ENCODE measurements around the gene AMBRA1.

The AMBRA1 gene, protein sequence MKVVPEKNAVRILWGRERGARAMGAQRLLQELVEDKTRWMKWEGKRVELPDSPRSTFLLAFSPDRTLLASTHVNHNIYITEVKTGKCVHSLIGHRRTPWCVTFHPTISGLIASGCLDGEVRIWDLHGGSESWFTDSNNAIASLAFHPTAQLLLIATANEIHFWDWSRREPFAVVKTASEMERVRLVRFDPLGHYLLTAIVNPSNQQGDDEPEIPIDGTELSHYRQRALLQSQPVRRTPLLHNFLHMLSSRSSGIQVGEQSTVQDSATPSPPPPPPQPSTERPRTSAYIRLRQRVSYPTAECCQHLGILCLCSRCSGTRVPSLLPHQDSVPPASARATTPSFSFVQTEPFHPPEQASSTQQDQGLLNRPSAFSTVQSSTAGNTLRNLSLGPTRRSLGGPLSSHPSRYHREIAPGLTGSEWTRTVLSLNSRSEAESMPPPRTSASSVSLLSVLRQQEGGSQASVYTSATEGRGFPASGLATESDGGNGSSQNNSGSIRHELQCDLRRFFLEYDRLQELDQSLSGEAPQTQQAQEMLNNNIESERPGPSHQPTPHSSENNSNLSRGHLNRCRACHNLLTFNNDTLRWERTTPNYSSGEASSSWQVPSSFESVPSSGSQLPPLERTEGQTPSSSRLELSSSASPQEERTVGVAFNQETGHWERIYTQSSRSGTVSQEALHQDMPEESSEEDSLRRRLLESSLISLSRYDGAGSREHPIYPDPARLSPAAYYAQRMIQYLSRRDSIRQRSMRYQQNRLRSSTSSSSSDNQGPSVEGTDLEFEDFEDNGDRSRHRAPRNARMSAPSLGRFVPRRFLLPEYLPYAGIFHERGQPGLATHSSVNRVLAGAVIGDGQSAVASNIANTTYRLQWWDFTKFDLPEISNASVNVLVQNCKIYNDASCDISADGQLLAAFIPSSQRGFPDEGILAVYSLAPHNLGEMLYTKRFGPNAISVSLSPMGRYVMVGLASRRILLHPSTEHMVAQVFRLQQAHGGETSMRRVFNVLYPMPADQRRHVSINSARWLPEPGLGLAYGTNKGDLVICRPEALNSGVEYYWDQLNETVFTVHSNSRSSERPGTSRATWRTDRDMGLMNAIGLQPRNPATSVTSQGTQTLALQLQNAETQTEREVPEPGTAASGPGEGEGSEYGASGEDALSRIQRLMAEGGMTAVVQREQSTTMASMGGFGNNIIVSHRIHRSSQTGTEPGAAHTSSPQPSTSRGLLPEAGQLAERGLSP (N-terminal part only)

DNA sequence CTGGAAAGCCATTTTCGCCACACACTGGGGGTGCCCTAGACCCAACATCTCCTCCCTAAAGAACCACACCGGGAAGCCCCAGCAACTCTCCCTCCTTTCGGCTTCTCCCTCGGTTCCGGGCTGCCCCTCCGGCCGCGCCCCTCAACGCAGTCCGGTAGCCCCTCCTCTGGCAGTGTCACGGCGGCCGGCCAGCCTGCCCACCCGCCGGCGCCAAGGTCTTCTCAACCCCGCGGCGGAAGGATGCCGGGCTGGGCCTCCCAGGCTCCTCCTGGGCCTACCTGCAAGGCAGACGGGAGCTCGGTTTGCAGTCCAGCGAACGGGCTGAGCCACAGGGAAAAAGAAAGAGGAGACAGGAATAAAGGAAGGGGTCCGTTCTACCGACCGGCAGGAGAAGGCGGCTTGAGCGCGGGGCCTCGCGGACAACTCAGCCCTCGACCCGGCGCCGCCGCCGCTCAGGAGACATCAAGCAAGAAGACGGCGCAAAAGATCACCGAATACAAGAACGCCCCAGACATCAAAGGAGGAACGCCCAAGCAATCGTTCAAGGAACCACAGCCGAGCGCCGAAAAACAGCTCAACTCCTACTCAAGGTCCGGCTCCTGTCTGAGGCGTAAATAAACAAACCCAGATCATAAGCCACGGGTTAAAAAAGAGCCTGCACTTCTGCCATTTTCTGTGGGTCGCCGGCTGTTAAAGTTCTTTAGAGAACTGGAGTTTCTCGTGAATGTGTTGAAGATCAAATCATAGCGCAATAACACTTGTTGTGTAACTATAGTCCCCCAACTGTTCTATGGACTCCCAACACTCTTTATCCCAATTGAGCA is at the start of gene AMBRA1:
AMBRA1 (minus strand) TSS at position 474 of the 824 bp plus-strand sequence. CDS start 45,643 bp downstream, outside the sequence.
- peak; percentile 93 for DNase-seq

DNA sequence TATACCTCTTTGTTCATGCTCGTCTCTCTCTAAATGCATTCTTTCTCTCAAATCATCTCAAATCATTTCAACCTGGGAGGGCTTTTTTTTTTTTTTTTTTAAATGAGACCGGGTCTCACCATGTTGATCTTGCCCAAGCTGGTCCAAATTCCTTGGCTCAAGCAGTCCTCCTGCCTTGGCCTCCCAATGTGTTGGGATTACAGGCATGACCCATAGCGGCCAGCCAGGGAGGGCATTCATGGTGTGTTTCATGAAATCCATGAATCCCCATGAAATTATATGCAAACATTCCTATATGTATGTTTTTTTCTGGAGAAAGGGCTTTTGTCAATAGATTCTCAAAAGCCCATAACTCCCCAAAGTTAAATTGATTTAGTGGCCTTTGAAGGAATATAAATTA is 49.7 kb upstream of the AMBRA1 start:
- DNase-seq = no peak

DNA sequence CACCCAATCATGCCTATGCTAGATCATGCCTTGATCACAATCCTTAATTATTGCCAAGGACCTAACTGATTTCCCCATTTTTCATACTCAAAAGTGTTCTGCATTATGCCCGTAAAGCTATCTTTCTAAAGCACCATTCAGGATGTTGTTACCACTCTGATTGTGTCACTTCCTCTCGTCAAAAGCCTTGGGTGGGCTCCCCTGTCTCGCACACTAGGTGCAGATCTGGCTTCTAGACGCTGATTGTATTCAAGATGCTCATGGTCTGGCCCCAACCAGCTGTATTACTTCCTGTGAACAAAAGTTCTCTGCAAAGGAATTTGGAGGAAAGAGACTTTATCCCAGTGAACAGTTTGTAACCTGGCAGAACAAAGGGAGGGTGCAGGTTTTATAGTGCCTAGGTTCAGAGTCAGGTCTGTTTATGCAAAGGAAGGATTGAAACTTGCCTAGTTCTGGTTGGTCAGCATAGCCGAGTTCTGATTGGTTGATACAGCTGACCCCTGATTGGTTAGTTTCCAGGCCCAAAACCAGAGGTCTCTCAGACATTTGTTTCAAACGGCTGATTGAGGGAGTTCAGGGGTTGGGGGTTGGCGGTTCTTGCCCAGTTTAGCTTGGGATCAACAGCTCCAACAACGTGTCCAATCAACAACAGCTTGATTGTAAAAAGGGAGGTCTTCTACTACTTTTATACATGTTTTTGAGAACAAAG is 49.0 kb upstream of the AMBRA1 start:
- no peak for DNase-seq

DNA sequence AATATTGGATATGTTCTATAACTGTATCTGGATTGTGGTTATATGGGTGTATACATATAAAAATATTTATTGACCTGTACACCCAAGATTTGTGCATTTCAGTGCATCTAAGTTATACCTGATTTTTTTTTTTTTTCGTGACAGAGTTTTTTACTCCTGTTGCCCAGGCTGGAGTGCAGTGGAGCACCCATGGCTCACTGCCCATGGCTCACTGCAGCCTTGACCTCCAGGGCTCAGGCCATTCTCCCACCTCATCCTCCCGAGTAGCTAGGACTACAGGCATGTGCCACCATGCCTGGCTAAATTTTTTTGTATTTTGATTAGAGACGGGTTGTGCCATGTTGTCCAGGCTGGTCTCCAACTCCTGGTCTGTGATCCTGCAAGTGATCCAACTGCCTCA is 47.8 kb upstream of the AMBRA1 start:
- DNase-seq = no peak

DNA sequence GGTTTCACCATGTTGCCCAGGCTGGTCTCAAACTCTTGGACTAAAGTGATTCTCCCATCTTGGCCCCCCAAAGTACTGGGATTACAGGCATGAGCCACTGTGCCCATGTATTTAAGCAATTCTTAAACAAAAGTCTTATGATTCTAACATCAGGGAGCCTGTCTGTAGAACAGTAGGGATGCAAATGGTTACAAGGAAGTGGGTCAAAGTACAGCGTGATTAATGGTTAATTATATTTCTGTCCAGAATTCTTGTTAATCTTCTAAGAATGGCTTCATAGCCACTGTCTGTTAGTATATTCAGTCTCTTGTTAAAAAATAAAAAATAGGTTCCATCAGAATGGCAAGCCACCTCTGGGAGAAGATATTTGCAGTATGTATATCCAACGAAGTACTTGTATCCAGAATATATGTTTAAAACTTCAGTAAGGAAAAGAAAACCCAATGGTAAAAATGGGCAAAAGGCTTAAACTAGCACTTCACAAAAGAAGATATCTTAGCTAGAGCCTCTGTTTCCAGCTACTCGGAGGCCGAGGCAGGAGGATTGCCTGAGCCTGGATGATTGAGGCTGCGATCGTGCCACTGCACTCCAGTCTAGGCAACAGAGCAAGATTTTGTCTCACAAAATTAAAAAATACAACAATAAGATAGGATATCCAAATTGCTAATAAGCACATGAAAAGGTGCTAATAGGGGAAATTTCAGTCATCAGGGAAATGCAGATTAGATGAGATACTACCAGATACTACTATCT is 46.4 kb upstream of the AMBRA1 start:
- DNase-seq = no peak

DNA sequence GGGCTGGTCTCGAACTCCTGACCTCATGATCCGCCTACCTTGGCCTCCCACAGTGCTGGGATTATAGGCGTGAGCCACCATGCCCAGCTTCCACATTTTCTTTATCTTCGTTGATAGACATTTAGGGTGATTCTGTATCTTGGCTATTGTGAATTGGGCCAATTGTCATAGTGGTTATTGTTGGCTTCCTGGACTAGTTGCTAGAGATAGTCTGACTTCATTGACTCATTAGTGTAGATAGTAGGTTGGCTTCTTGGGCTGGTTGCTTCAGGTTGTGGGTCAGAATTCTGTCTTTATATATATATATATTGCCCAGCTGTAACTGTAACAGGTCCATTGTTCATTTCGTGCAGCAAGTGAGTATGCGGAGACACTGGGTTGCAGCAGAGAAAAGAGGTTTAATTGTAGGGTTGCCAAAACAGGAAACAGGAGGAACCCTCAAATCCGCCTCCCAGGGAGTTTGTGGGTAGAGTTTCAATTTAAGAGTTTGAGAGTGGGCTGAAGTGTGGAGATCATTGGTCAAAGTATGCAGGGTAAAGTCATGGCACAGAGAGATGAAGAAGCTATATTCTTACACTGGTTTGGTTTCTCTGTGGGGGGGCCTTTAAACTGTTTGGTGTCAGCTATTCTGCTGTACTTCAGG is 45.5 kb upstream of the AMBRA1 start:
- no peak for DNase-seq

DNA sequence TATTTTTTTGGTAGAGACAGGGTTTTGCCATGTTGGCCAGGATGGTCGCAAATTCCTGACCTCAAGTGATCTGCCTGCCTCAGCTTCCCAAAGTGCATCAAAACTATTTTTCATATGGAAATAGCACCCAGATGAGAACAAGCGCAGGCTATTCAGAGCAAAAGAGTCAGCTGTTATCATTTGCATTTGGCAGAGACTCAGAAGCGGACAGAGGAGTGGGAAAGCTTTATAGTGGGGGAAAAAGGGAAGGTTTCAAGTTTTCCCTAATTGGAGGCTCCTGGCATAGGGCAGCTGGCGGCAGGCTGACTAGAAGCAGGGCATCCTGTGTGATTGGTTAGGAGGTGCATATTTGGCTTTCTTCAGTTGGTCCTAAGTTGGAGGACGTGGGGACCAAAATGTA is 43.7 kb upstream of the AMBRA1 start:
- DNase-seq = no peak

DNA sequence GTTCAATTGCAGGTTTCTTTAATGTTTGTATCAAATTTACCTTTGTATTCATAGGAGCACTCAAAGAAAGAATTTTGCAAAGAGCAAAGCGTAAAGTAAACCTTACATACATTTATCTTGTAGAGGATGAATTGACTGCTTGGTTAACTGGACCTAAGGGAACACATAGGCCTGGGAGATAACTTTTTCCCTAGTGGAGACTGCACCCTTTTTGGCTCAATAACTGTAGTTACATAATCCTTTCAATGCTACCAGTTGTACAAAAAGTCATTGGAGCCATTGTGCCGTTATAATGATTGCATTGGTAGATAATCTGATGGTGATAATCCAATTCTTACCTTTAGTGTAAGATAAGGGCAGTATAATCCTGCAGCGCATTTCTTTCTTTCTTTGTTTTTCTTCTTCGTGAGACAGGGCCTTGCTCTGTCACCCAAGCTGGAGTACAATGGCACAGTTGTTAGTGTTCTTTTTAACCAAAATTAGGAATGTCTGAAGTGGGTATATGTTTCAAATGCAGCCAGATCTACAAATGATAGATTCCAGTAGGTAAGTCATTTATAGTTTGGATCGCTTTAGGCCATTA is 41.8 kb upstream of the AMBRA1 start:
- no peak for DNase-seq

DNA sequence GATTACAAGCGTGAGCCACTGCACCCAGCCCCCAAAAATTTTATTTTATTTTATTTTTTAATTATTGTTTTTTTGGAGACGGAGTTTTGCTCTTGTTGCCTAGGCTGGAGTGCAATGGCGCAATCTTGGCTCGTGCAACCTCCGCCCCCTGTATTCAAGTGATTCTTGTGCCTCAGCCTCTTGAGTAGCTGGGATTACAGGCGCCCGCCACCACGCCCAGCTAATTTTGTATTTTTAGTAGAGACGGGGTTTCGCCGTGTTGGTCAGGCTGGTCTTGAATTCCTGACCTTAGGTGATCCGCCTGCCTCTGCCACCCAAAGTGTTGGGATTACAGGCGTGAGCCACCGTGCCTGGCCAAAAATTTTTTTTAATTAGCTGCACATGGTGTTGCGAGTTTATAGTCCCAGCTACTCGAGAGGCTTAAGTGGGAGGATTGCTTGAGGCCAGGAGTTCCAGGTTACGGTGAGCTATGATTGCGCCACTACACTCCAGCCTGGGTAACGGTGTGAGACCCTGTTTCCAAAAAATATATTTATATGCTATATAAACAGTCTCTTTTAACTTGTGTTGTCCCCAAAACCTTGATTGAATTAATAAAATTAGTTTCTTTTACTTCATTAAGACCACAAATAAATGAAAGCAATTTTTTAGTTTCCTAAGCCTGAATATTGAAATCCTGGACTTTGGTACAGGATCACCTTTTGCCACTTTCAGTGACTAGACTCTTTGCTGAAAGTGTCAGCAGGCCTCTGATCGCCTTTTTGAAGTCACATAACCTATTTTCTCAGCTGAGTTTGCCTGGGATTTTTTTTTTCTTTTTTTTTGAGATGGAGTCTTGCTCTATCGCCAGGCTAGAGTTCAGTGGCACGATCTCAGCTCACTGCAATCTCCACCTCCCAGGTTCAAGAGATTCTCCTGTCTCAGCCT is 39.7 kb upstream of the AMBRA1 start:
- DNase-seq = no peak

DNA sequence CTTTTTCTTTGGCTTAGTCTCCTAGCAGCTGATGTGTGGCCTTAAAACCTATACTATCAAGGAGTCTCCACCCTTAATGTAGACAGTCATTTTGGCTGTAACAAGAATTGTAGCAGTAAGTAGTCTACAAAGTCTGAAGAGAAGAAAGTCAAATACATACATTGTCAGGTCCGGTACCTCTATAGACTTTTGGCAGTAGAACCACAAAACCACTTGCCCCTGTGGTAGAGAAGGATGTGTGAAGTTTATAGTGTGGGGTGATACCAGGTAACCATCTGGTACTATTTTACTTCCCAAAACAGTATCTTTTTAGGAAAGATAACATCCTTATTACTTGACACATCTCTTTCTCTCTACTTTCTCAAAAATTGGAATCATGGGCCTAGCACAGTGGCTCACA is 38.7 kb upstream of the AMBRA1 start:
- no peak for DNase-seq

DNA sequence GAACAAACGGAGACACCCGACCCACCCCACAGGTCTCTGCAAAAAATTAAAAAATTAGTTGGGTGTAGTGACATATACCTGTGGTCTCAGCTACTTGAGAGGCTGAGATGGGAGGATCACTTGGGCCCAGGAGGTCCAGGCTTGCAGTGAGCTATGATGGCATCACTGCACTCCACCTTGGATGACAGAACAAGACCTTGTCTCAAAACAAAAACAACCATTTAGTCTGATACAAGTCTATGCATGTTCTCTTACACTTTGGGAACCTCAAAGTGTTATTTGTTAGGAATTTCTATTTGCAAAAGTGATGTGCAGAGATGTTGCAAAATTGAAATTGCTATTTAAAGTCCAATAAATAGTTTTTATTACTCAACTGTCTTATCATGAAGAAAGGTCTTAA is 37.9 kb upstream of the AMBRA1 start:
- no peak for DNase-seq

DNA sequence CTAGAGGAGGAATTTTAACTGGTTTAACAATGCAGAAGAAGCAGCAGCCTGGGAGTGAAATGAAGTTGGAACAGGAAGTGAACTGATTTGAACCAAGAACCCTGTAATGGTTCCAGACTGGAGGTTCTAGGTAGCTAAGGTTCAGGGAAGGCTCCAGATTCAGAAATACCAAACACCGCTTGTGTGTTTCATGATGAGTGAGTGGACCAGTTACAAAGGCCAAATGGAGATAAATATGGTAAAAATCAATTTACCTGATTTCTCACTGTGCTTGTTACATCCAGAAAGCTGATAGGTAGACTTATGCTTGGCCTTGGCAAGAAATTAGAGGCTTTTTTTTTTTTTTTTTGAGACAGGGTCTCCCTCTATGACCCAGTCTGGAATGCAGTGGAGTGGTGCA is 36.4 kb upstream of the AMBRA1 start:
- DNase-seq = no peak

DNA sequence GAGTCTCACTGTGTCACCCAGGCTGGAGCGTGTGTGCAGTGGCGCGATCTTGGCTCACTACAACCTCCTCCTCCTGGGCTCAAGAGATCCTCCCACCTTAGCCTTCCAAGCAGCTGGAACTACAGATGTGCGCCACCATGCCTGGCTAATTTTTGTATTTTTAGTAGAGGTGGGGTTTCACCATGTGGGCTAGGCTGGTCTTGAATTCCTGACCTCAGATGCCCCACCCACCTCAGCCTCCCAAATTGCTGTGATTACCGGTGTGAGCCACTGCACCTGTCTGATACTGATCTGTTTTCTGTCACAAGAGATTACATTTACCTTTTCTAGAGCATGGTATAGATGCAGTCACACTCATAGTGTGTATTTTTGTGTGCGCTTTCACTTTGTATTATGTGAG is 35.1 kb upstream of the AMBRA1 start:
- DNase-seq = no peak

DNA sequence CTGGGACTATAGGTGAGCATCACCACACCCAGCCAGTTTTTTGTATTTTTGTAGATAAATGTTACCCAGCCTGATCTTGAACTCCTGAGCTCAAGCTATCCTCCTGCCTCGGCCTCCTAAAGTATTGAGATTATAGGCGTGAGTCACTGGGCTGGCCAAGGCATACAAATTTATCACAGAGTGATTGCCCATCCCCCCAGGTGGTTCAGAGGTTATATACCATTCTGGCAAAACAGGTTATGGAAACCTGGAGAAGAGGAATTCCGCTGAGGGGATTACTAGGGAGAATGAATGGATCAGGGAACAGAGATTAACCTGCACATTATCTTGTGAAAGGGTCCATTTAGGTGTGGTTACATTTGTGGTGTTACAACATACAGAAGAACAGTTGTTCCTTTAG is 31.6 kb upstream of the AMBRA1 start:
- peak; percentile 65 for DNase-seq

DNA sequence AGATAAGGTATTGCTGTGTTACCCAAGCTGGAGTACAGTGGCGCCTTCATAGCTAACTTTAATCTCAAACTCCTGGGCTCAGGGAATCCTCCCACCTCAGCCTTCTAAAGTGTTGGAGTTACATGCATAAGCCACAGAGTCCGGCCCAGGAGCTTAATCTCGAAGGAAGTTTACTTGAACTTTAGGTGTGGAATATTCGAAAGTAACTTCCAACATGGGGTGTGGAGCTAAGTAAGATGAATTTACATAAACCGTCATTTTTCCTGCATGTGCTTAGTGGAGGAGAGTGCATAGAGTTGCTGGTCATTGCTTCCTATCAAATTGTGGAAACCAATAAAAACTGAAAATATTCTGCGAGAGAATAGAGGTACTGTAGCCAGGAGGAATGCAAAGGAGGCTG is 25.0 kb upstream of the AMBRA1 start:
- no peak for DNase-seq

DNA sequence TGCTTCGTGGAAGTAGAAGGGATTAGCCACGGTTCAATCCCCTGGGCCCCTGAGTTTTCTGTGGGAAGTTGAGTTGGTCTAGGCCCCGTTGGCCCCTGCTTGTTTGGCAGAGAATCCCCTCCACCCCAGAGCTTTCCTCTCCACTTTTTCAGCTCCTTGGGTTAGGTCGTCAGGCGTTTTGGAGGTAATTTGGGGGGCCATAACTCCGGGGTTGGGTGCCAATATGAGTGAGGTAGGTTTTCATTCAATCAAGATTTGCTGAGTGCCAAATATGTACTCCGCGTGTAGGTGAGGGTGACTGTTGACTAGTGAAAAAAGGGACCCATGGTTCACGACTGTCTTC is 24.1 kb upstream of the AMBRA1 start:
- DNase-seq = no peak

DNA sequence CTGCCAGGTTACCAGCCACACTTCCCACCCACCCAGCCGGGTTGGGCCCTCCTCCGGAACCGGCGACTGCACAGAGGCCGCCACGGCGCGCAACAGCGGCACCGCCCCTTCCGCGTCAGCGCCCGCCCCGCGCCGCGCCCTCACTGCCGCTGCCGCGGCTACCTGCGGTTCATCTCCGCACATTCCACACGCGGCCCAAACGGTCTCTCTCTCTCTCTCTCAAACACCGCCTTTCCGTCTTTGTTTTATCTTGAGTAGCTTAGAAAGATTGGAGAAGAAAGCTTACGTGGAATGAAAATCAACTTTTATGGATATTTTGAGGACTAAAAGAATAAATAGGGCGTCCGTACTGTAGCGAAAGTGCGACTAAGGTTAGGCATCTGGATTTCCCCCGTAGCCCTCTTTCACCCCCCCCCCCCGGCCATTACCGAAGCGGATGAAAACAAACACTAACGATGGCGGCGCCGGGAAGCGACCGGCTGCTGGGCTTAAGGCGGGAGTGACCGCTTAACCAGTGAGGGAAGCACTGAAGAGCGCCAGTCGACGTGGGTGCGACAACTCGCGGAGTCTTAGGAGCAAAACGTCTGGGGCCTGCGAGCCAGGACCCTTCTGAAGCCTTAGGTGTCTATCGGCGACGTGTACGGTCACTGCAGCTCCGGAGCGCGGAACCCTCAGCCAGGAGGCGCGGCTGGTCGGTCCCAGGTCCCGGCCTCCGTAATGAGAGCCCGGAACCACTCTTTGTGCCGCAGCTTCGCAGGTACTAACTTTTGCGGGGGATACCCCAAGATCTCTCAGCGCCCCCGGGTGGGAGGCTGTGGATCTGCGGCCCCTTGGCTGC is 23.5 kb upstream of the AMBRA1 start, which contains the start of the genes ATG13 and HARBI1:
ATG13 (plus strand) TSS at position 420 of the 838 bp plus-strand sequence. CDS start 26,739 bp downstream, outside the sequence.
HARBI1 (minus strand) TSS at position 94 of the 838 bp plus-strand sequence. CDS start 990 bp downstream, outside the sequence.
- peak; percentile 96 for DNase-seq

All from islet precursor cell (in vitro differentiated cells).